ENCODE measurements around the gene WDR87.
"Not testable (repeated sequence)": the region's sequence is repeated elsewhere in the genome, so short reads cannot be mapped to it uniquely, and the experiment has no call there.

Gene WDR87

DNA sequence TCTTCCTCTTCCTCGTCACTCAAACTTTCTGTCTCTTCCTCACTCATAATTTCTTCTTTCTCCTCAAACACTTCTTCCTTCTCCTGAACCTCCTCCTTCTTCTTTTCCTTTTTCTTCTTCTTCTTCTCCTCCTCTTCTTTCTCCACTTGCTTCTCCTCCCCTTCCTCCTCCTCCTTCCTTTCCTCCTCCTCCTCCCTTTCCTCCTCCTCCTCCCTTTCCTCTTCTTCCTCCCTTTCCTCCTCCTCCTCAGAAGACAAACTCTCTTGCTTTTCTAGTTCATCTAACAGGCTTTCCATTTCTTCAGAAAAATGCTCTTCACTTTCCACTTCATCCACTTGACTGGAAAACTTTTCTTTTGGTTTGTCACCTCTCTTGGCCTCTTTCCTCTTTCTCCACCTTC, 19.8 kb downstream of the WDR87 start:
- no peak for DNase-seq

DNA sequence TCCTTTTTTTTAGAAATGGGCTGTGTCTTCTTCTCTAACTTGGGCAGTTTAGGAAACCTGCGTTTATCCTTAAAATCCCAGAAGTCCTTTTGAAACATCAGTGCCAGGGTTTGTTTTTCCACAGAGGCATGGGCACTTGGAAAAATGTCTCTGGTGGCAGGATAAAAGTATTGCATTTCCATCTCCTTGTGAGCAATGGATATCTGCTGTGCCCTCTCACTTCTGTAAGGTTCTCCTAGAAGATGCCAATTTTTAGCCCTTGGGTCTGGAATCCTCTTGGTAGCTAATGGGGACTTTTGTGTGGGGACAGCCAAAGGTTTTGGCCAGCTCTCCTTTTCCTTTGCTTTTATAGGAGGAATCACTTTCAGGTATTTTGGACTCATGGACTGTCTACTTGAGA, 21.0 kb downstream of the WDR87 start:
- no peak for DNase-seq

DNA sequence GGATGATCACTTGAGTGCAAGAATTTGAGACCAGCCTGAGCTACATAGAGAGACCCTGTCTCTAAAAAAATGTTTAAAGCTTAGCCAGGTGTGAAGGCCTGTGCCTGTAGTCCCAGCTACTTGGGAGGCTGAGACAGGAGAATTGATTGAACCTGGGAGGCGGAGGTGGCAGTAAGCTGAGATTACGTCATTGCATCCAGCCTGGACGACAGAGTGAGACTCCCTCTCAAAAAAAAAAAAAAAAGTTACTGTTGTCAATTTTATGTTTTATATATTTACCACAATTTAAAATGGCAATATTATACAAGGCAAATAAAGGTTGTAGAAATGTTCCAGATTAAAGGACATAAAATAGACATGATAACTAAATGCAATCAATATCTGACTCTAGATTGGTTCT, 29.2 kb downstream of the WDR87 start:
- no peak for DNase-seq

DNA sequence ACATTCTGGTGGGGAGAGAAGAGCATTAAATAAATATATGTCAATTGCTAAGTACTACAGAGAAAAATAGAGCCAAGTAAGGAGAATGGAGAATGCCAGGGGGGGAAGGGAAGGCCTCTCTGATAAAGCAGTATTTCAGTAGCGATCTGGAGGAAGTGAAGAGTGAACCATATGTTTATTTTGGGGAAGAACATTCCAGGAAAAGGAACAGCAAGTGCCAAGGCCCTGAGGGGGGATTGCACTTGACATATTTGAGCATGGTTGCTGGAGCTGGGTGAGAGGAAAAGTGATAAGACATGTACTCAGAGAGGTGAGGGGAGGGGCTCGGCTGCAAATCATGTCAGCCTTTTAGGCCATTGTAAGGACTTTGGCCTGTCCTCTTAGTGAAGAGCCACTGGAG, 30.4 kb downstream of the WDR87 start:
- no peak for DNase-seq

DNA sequence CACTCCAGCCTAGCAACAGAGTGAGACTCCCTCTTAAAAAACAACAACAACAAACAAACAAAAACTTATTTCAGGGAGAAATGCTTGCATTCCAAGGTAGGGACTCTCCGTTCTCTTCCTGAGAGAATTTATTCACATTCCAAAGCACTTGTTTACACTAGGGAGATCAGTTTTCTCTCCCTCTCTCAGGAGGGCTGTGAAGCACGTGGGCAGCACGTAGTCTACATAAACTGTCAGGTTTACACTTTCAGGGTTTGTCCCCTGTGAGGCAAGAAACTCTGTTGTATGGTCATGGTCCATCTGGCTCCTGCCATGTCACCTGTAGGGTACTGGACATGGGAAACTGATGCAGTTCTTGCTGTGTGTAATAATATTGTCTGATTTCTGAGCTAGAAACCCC, 31.6 kb downstream of the WDR87 start:
- DNase-seq: no peak

DNA sequence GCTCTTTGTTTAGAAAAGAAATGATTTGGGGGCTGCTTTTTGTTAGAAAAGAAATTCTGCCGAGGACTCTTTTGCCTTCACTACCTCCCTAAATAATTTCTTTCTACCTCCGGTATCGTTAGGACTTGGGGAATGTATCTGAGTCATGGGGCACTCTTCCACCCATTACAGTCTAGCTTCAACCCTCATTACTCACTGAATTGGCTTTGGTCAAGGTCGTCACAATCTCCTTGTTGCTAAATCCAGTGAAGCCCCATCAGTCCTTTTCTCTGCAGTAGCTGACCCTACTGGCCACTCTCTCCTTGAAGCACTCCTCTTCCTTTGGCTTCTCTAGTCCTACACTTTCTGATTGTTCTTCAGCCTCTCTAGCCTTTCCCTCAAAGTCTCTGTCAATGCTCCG, 34.0 kb downstream of the WDR87 start:
- DNase-seq: no peak

DNA sequence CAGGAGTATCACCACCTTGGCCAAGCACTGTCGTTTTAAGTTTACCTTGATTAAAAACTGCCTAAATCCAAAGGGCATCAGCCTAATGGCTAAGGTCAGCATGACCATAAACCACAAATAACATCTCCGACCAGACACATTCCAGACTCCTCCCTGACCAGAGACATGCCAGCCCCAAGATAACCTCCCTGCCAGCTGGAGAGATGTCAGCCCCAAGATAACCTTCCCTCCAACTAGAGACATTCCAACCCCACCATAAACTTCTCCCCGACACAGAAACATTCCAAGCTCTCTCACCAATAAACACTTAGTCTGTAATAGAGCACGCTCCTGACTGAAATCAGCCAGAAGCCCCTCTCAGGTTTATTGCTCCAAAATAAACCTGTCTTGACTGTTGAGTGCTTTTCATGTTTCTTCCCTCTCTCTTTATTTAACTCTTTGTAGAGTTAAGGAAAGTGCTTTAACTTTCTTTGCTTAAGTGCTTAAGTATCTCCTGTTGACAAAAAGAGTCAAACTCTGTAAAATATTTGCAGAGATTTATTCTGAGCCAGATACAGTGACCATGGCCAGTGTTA, 36.5 kb downstream of the WDR87 start:
- no peak for DNase-seq

DNA sequence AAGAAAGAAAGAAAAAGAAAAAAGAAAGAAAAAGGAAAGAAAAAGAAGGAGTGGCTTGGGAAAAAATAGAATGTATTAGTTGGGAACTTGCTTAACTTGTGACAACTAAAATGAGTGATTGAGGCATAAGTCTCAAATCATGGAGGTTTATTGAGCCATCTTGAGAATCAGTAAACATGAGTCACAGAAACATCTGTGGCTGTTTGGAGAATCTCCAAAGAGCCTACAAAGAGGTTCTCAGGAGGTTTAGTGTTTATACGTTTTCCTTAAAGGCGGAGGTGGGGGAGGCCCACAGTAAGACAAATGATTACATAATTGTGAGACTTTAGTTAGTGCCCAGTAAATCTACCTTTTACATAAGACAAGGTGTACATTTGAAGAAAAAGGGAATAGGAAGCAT, 38.6 kb downstream of the WDR87 start:
- DNase-seq: peak in 2 of 56 donors; percentile 1 to 10

DNA sequence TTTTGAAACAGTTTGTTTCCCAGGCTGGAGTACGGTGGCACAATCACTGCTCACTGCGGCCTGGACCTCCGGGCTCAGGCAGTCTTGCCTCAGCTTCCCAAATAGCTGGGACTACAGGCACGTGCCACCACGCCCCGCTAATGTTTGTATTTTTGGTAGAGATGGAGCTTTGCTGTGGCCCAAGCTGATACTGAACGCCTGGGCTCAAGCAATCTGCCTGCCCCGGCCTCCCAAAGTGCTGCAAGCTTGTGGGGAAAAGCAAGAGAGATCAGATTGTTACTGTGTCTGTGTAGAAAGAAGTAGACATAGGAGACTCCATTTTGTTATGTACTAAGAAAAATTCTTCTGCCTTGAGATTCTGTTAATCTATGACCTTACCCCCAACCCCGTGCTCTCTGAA, 40.5 kb downstream of the WDR87 start:
- DNase-seq: not testable (repeated sequence)

DNA sequence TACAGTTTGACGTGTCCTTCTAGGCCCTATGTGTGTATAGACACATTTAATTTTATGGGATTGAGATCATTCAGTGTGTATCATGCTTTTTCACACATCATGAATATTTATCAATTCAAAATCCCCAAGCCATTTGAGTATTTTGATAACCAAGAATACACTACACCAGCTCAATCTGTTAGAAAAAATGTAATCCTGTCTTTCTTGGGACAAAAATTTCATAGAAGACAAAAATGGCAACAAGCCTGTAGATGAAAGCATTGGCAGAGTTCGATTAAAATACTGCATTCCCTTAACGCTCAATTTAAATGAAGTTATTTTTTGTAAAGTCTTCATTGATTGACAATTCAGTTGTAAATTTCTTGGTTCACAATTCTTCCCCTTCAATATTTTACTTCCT, 41.9 kb downstream of the WDR87 start:
- no peak for DNase-seq

DNA sequence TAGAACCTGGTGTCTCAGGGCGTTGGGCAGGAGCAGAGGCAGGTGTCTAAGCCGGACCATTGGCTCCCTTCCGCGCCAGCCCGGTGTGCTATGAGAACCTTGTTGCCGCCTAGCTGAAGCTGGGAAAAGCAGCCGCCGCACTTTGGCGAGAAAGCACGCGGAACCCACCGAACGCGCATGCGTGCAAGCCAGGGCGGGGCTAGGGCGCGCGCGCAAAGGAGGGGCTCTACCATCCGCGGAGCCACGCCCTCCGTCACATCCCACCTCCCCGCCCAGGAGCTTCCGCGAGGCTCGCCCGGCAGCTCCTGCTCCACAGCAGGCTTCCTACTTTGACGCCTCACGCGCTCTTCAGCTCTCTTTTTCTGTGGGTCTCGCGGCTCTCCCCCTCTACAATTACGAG, 51.3 kb downstream of the WDR87 start:
- peak in 44 of 56 donors; percentile 0 to 66 (median 19) for DNase-seq

DNA sequence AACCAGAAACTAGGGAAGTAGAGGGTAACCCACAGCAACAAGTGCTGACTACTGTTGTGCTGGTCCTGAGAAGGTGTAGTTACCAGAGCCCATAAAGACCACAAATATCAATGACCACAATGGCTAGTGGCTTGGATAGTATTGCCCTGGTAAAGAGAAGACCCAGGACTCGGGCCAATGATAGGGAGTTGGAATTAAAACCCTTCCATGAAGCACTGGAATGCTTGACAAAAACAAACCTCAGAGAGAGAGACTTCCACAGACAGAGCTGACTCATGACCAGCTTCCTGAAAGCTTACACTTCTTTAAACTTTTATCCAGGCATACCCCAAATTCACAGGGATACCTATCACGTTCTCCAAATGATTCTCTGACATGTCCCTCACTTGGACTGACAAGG, 60.5 kb downstream of the WDR87 start:
- DNase-seq: no peak
